Heart left ventricle (tissue), 16 donors: Measurements from ENCODE around the gene DNAAF8. TPM values are rescaled to one million over a fixed set of nuclear protein-coding genes. Genes with fewer than 3 reads are reported as not detected.

Source experiments
- ATAC-seq, 4 donors: fragments of 200-7000 bp; cut with Tn5 transposase; one replicate each; pipeline ENCODE4 v1.9.1; 2020 to 2022; ENCODE audit warnings: moderate library complexity in 4 of 4, mild to moderate bottlenecking in 3 of 4, moderate number of reproducible peaks in 1 of 4
- DNase-seq, 5 donors: peaks; one replicate each; pipeline ENCODE4 v3.0.0-alpha.2; 2020
- H3K27ac ChIP-seq, 12 donors: fragments of 200-600 bp; sonication (generic) in 4 of 12; one replicate each; pipeline versions ENCODE4 v1.5.0 to v1.8.0; 2016 to 2022; ENCODE audit warnings: mild to moderate bottlenecking in 2 of 12
- H3K27me3 ChIP-seq, 9 donors: fragments of 200-600 bp; sonication (generic) in 2 of 9; one replicate each; pipeline versions ENCODE4 v1.5.1 to v1.8.0; 2016 to 2022; ENCODE audit warnings: mild to moderate bottlenecking in 3 of 9
- H3K36me3 ChIP-seq, 9 donors: fragments of 200-600 bp; sonication (generic) in 2 of 9; one replicate each; pipeline versions ENCODE4 v1.5.0 to v1.8.0; 2018 to 2022; ENCODE audit warnings: mild to moderate bottlenecking in 2 of 9
- H3K4me1 ChIP-seq, 12 donors: fragments of 200-600 bp; sonication (generic) in 4 of 12; one replicate each; pipeline versions ENCODE4 v1.5.0 to v1.8.0; 2016 to 2022; ENCODE audit warnings: mild to moderate bottlenecking in 3 of 12
- H3K4me3 ChIP-seq, 12 donors: fragments of 200-600 bp; sonication (generic) in 4 of 12; one replicate each; pipeline versions ENCODE4 v1.5.0 to v1.8.0; 2017 to 2022; ENCODE audit warnings: mild to moderate bottlenecking in 9 of 12, moderate library complexity in 4 of 12
- H3K9me3 ChIP-seq, 12 donors: fragments of 200-600 bp; sonication (generic) in 4 of 12; one replicate each; pipeline versions ENCODE4 v1.5.0 to v1.8.0; 2016 to 2022; ENCODE audit warnings: mild to moderate bottlenecking in 1 of 12
- CTCF ChIP-seq, 12 donors: fragments of 200-600 bp; sonication (generic) in 4 of 12; IDR thresholded peaks; one replicate each; pipeline versions ENCODE4 v1.5.0 to v1.8.0; 2018 to 2022; ENCODE audit warnings: antibody characterized with exemption in 12 of 12, mild to moderate bottlenecking in 5 of 12
- POLR2A ChIP-seq, 2 donors: fragments of 450-650 bp; IDR thresholded peaks; one replicate each; pipeline ENCODE4 v1.6.1; 2017; ENCODE audit warnings: antibody characterized with exemption in 2 of 2, mild to moderate bottlenecking in 2 of 2, moderate library complexity in 2 of 2
- WGBS, 4 donors: extraction: QIAGEN DNeasy Blood & Tissue Kit in 2 of 4; methylation state at CpG; one replicate each; pipeline versions ENCODE4 v1.1.5 to v1.1.7; 2013 to 2018; 5-methylcytosine and 5-hydroxymethylcytosine counted together
- intact Hi-C, 10 donors: fragments of 100-400 bp; cut with DNase I; formaldehyde crosslinking; loops; one replicate each; pipeline versions ENCODE4 v1.11.1 to v1.14.2; 2022
- polyA plus RNA-seq, 2 donors: library from polyadenylated mRNA; stranded (reverse); fragments of 200-250 nt; gene quantifications; one replicate each; pipeline ENCODE4 v1.2.3, GENCODE V29; 2013
- total RNA-seq, 9 donors: library from RNA; depleted of rRNA in 2 of 9; stranded (reverse); fragments of >200 nt in 2 of 9; fragmentation: NEBNext Ultra II Directional in 3 of 9; extraction: Animal tissue kit (Norgen Biotek cat#: 25700) in 3 of 9; gene quantifications; one replicate each; pipeline versions ENCODE4 v1.1.0 to v1.2.4, GENCODE V29; 2016 to 2023
- donor health status: ischemic (EF 13 %, LVEDD 7.1; RV severe dilation, severe dysfunction).
- donor health status: healthy with polysubstance abuse.
- donor health status: DM: no; HTN: yes; CAD: no.
- donor health status: DM: no; HTN: no; CAD: no.
- donor health status: ischemic (EF 25% LVEDD 6.9; RV normal size, moderate dysfunction).
- donor health status: ischemic (EF 25% LVEDD 5.7; RV mildly dilated, moderate dysfunction).
- donor health status: healthy.
- donor health status: DM: yes; HTN: yes; CAD: no.
- donor health status: ischemic (EF 35%, LVEDD 5.7; RV mildly dilated, moderate dysfunction).
- donor health status: nonischemic (EF 11% LVEDD 7.7; RV severe dilation, severe dysfunction).
- donor health status: DM: yes; HTN: yes; CAD: no.
- donor health status: PGD.
- donor health status: ischemic (EF 29% LVEDD 5.4; RV normal size, mild dysfunction).
- donor health status: nonischemic (EF 23%, LVEDD 6.1; RV moderate dilation, normal function).

DNAAF8 gene
- total and polyA plus RNA-seq, 11 donors, result 0.34 to 3.4 (median 0.91) TPM

- Histone ChIP-seq H3K27ac (no peak overlapping the region), H3K4me3 (no peak overlapping the region), H3K36me3 (peaks cover 0 to 88% (median 63%) of the 10 kb centered on the region in 9 donors), H3K27me3 (no peaks in the 10 kb centered on the region), H3K9me3 (no peaks in the 10 kb centered on the region), H3K4me1 (no peaks in the 10 kb centered on the region)
- TF ChIP-seq CTCF (IDR thresholded peaks at IDR 0.05), result no peak
- TF ChIP-seq POLR2A (IDR thresholded peaks at IDR 0.05), result no peak
- ATAC-seq (no peak), DNase-seq (no peak)
- intact Hi-C loops, result no loop called here
- 94 to 97% (median 95%) methylated on average over 11 to 18 of the region's 18 CpGs for WGBS, 4 donors
These were observed 7.7 kb upstream of the DNAAF8 start for GRCh38 chr16:4726616-4727015.

GRCh38 chr16:4728676-4729075, 5.7 kb upstream of the DNAAF8 start:
- DNase-seq (no peak), ATAC-seq (no peak)
- no peak overlapping the region for H3K27ac ChIP-seq
- H3K4me3 ChIP-seq, result no peak overlapping the region
- no peaks in the 10 kb centered on the region for H3K27me3 ChIP-seq
- H3K4me1 ChIP-seq, result peaks cover 0 to 10% (median 6%) of the 10 kb centered on the region in 12 donors
- intact Hi-C loops, result no loop called here
- no peaks in the 10 kb centered on the region for H3K9me3 ChIP-seq
- TF ChIP-seq CTCF (IDR thresholded peaks at IDR 0.05) (no peak), POLR2A (IDR thresholded peaks at IDR 0.05) (no peak)
- peaks cover 0 to 70% (median 53%) of the 10 kb centered on the region in 9 donors for H3K36me3 ChIP-seq
- WGBS, 4 donors, result 93 to 97% (median 95%) methylated on average over 8 of the region's 8 CpGs

- ATAC-seq (no peak), DNase-seq (no peak)
- no peak overlapping the region for H3K4me3 ChIP-seq
- TF ChIP-seq POLR2A (IDR thresholded peaks at IDR 0.05) (no peak), CTCF (IDR thresholded peaks at IDR 0.05) (no peak)
- H3K27ac ChIP-seq, result no peak overlapping the region
- no peaks in the 10 kb centered on the region for H3K27me3 ChIP-seq
- no peaks in the 10 kb centered on the region for H3K9me3 ChIP-seq
- H3K4me1 ChIP-seq, result peaks cover 0 to 11% (median 8%) of the 10 kb centered on the region in 12 donors
- intact Hi-C loops, result loop anchor here in 5 of 10 donors (5.0 to 10.0 kb wide), 4 partner anchors 33 to 227 kb away; partner anchors contain the start of gene SEC14L5 (in 3 of the 5)
- H3K36me3 ChIP-seq, result peaks cover 0 to 61% (median 42%) of the 10 kb centered on the region in 9 donors
- WGBS, 4 donors, result 94 to 98% (median 95%) methylated on average over 15 of the region's 15 CpGs
These were observed 4.5 kb upstream of the DNAAF8 start for GRCh38 chr16:4729876-4730275.

GRCh38 chr16:4733211-4733742, 1.1 kb upstream of the DNAAF8 start:
- WGBS, 4 donors, result 31 to 47% (median 41%) methylated on average over 17 of the region's 17 CpGs
- H3K4me3 ChIP-seq, result peak overlapping the region; percentile 61 to 99 (median 91)
- intact Hi-C loops, result loop anchor here in 5 of 10 donors (5.0 to 10.0 kb wide), 4 partner anchors 36 to 224 kb away; partner anchors contain the start of gene SEC14L5 (in 3 of the 5)
- H3K4me1 ChIP-seq, result peaks cover 0 to 17% (median 15%) of the 10 kb centered on the region in 12 donors
- H3K27ac ChIP-seq, result peak overlapping the region in 8 of 12 donors; percentile 63 to 90 (median 84)
- H3K27me3 ChIP-seq, result no peaks in the 10 kb centered on the region
- H3K36me3 ChIP-seq, result peaks cover 0 to 28% (median 17%) of the 10 kb centered on the region in 9 donors
- no peaks in the 10 kb centered on the region for H3K9me3 ChIP-seq
- DNase-seq (no peak), ATAC-seq (no peak)
- TF ChIP-seq CTCF (IDR thresholded peaks at IDR 0.05) (no peak), POLR2A (IDR thresholded peaks at IDR 0.05) (no peak)
